ENCODE results near the gene C19orf33.

DNA sequence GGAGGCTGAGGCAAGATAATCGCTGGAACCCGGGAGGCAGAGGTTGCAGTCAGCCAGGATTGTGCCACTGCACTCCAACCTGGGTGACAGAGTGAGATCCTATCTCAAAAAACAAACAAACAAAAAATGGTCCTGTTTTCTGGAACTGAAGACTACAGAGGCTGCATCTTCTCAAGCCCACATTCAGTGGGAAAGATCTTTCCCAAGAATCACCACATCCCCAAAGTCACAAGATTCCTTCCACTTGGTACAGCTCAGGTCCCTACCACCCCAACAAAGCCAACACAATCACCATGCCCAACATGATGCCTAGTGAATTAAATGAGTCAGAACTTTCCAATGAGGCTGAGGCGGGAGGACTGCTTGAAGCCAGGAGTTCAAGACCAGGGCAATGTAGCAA lies 46.8 kb downstream of the C19orf33 start:
- TF ChIP-seq, protein P1, sequence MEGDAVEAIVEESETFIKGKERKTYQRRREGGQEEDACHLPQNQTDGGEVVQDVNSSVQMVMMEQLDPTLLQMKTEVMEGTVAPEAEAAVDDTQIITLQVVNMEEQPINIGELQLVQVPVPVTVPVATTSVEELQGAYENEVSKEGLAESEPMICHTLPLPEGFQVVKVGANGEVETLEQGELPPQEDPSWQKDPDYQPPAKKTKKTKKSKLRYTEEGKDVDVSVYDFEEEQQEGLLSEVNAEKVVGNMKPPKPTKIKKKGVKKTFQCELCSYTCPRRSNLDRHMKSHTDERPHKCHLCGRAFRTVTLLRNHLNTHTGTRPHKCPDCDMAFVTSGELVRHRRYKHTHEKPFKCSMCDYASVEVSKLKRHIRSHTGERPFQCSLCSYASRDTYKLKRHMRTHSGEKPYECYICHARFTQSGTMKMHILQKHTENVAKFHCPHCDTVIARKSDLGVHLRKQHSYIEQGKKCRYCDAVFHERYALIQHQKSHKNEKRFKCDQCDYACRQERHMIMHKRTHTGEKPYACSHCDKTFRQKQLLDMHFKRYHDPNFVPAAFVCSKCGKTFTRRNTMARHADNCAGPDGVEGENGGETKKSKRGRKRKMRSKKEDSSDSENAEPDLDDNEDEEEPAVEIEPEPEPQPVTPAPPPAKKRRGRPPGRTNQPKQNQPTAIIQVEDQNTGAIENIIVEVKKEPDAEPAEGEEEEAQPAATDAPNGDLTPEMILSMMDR (IDR thresholded peaks at IDR 0.05): no peak
- TF ChIP-seq POLR2A (IDR thresholded peaks at IDR 0.05): no peak

Data from adrenal gland (tissue), 5 donors.